Spleen (tissue), 7 donors: ENCODE results near the gene GJC2.
A peak's percentile ranks its signal among the peaks of the same experiment; 100 is the strongest.

Experiments used
- POLR2A ChIP-seq, 3 donors: fragments of 450-650 bp; IDR thresholded peaks; one replicate each; pipeline ENCODE4 v1.5.1; 2017; ENCODE audit warnings: antibody characterized with exemption in 3 of 3, mild to moderate bottlenecking in 1 of 3
- POLR2AphosphoS5 ChIP-seq, 3 donors: sonication (generic); formaldehyde crosslinking; IDR thresholded peaks; one replicate each; pipeline ENCODE4 v1.5.1; 2017; ENCODE audit warnings: antibody characterized with exemption in 3 of 3
- TF ChIP-seq, protein P1 (sequence below), 11 experiments: fragments of 200-600 bp in 7 of 11; fragments of 450-650 bp in 4 of 11; sonication (generic) in 4 of 11; IDR thresholded peaks in 8 of 11; conservative IDR thresholded peaks in 3 of 11; 1 replicate in 7 of 11; 2 replicates in 4 of 11; pipeline versions ENCODE4 v1.4.0 to v1.8.0; 2016 to 2021; ENCODE audit warnings: antibody characterized with exemption in 11 of 11, inconsistent platforms in 4 of 11, mild to moderate bottlenecking in 1 of 11
- donor health status: DM: no; HTN: no; CAD: no; lungs with moderate emphysema.
- donor health status: DM: no; HTN: no; CAD: no.
- donor health status: DM: no; HTN: no; CAD: no.

DNA sequence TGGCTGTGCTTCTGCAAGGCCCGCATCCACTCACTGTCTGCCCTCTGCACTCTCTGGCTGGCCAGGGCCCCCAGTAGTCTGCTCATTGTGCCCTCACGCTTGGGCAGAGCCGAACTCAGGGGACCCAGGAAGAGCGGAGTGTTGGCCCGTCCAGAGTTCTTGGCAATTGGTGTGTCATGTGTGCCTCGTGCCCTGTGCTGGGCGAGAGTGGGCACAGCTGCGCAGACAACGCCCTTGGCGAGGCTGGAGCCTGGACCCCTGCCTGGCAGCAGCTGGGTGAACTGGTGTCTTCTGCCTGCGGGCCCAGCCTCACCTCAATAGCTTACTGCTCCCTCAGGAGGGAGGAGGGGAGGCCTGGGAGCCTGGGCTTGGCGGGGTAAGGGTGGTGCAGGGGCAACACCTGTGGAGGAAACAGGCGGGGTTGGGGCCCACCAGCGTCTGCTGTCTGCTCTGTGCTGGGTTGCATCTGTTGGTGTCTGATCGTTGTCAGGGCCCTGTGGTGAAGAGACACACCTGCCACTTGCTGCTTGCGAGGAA lies 7.5 kb upstream of the GJC2 start:
- TF ChIP-seq POLR2A (IDR thresholded peaks at IDR 0.05): no peak
- TF ChIP-seq, protein P1, sequence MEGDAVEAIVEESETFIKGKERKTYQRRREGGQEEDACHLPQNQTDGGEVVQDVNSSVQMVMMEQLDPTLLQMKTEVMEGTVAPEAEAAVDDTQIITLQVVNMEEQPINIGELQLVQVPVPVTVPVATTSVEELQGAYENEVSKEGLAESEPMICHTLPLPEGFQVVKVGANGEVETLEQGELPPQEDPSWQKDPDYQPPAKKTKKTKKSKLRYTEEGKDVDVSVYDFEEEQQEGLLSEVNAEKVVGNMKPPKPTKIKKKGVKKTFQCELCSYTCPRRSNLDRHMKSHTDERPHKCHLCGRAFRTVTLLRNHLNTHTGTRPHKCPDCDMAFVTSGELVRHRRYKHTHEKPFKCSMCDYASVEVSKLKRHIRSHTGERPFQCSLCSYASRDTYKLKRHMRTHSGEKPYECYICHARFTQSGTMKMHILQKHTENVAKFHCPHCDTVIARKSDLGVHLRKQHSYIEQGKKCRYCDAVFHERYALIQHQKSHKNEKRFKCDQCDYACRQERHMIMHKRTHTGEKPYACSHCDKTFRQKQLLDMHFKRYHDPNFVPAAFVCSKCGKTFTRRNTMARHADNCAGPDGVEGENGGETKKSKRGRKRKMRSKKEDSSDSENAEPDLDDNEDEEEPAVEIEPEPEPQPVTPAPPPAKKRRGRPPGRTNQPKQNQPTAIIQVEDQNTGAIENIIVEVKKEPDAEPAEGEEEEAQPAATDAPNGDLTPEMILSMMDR (IDR thresholded peaks at IDR 0.05 in 8 of 11, conservative IDR thresholded peaks at IDR 0.05 in 3 of 11): no peak
- peak in 1 of 3 donors; percentile 32 for TF ChIP-seq POLR2AphosphoS5 (IDR thresholded peaks at IDR 0.05)
